ENCODE results near the gene RHBDF1. TPM values are rescaled to one million over a fixed set of nuclear protein-coding genes. Genes with fewer than 3 reads are reported as not detected.

The RHBDF1 gene
- polyA plus RNA-seq, 3 donors = 0.20 TPM; not detected in 2

DNA sequence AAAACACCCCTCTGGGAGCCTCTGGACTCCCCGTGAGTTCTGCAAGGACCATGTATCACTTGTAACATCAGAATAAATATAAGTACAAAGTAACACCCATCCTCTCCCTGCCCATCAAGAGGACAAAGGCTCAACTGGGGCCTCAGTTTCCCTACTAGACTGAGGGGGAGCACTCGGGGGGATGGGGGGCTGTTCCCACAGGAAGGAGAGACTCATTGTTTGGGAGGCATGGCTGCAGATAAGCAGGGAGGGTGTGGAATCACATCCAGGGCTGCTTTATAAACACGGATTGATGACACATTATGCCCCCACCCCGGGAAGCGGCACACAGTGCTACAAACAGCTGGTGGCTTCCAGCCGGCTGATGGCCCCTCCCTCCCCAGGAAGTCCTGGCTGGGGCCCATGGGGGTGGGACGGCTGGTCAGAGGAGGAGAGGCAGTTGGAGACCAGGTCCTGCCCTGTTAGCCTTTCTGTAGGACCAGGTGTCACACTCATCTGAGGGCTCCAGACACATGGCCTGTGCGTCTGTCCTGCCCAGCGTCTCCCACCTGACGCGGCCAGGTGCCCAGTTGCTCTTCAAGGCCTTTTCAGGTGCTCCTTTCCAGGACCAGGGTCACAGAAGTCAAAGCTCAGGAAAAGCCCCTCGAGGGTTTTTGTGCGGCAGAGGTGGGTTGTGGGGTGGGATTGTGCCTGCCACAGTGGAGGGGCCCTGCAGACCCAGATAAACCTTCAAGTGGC lies 4.3 kb upstream of the RHBDF1 start:
- Histone ChIP-seq H3K36me3 (replicated peaks in 1 of 2; ENCODE audit: control insufficient read depth in 1 of 2, insufficient read depth in 2 of 2, low read length in 2 of 2) (peaks cover 9 to 10% of the 10 kb centered on the region in 2 donors), H3K27ac (ENCODE audit: low read depth in 1 of 2, low read length in 2 of 2) (peak overlapping the region in 1 of 2 donors; percentile 26), H3K4me1 (ENCODE audit: control insufficient read depth in 1 of 2, insufficient read depth in 2 of 2, low read length in 2 of 2) (peaks cover 32 to 40% of the 10 kb centered on the region in 2 donors), H4K20me1 (ENCODE audit: insufficient read depth, low read length) (no peaks in the 10 kb centered on the region), H3K4me2 (replicated peaks; ENCODE audit: extremely low read depth, low read length, poor library complexity, severe bottlenecking) (peak overlapping the region; percentile 98), H3K9ac (ENCODE audit: insufficient read depth, low read length, poor library complexity, severe bottlenecking) (peak overlapping the region; percentile 83), H3K4me3 (replicated peaks in 1 of 3; ENCODE audit: low read depth in 2 of 3, low read length in 3 of 3) (peak overlapping the region in 2 of 3 experiments; percentile 73 to 87), H3K27me3 (ENCODE audit: control insufficient read depth in 2 of 2, insufficient read depth in 2 of 2, low read length in 2 of 2) (peaks cover 9 to 33% of the 10 kb centered on the region in 2 donors), H2AFZ (ENCODE audit: insufficient read depth, low read depth, low read length, poor library complexity, severe bottlenecking) (peak overlapping the region; percentile 89), H3K9me3 (replicated peaks in 1 of 2; ENCODE audit: control insufficient read depth in 1 of 2, insufficient read depth in 1 of 2, low read length in 2 of 2) (peaks cover 0 to 6% of the 10 kb centered on the region in 2 donors), H3K79me2 (ENCODE audit: insufficient read depth, low read length) (peaks cover 8% of the 10 kb centered on the region)
- Mint-ChIP-seq H3K4me3 (peak overlapping the region; percentile 75 to 85), H3K4me1 (peaks cover 43% of the 10 kb centered on the region), H3K36me3 (peaks cover 16 to 21% of the 10 kb centered on the region in 2 donors), H3K9me3 (peaks cover 0 to 6% (median 3%) of the 10 kb centered on the region in 7 donors), H3K27me3 (ENCODE audit: low read depth in 3 of 3) (peaks cover 28 to 41% (median 30%) of the 10 kb centered on the region in 3 donors), H3K27ac (peak overlapping the region in 3 of 7 donors; percentile 13 to 69 (median 53))
- TF ChIP-seq, protein P1, sequence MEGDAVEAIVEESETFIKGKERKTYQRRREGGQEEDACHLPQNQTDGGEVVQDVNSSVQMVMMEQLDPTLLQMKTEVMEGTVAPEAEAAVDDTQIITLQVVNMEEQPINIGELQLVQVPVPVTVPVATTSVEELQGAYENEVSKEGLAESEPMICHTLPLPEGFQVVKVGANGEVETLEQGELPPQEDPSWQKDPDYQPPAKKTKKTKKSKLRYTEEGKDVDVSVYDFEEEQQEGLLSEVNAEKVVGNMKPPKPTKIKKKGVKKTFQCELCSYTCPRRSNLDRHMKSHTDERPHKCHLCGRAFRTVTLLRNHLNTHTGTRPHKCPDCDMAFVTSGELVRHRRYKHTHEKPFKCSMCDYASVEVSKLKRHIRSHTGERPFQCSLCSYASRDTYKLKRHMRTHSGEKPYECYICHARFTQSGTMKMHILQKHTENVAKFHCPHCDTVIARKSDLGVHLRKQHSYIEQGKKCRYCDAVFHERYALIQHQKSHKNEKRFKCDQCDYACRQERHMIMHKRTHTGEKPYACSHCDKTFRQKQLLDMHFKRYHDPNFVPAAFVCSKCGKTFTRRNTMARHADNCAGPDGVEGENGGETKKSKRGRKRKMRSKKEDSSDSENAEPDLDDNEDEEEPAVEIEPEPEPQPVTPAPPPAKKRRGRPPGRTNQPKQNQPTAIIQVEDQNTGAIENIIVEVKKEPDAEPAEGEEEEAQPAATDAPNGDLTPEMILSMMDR (IDR thresholded peaks at IDR 0.05) = no peak
- 12% methylated on average over 11 of the region's 13 CpGs for WGBS (ENCODE audit: insufficient coverage)
- intact Hi-C loops (cut with micrococcal nuclease) = no loop called here
- DNase-seq = no peak

DNA sequence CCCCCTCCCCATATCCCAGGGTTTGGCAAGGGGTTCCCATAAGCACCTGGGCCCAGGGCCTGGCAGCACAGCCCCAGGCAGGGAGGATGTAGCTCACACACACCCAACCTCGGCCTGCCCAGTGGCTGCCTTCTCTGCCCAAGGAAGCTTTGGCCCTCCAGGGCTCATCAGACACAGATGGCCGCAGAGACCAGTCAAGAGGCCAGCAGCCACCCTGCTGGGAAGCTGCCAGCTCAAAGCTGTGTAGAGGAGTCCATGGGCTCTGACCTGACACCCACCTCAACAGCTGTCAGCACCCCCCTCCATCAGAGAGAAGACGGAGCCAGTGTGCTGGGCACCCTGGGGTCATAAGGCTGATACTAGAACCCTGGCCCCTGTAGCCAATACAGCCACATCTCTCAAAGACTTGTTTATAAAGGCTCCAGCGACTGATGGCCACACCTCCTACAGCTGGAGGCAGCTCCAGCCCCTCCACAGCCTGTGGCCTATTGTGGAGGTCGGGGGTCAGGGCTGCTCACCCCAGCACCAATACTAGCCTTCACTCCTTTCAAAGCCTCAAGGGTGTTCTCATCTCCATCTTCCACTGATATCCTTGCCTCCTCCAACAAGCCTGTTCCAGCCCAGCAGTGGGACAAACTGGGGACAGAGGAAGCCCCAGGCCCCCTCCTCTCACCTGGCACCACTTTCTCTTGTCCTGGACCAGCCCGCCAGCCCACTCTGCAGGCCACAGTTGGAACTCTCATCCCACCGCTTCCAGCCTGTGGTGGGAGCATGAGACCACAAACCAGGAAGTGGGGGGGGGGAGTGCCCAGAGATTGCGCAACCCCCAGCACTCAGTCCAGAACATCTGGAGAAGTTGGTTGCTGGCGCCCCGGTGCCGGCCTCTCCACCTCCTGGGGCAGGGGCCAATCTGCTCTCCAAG lies 3.4 kb upstream of the RHBDF1 start:
- Histone ChIP-seq H3K4me1 (ENCODE audit: control insufficient read depth in 1 of 2, insufficient read depth in 2 of 2, low read length in 2 of 2) (peaks cover 32 to 40% of the 10 kb centered on the region in 2 donors), H2AFZ (ENCODE audit: insufficient read depth, low read depth, low read length, poor library complexity, severe bottlenecking) (no peak overlapping the region), H3K79me2 (ENCODE audit: insufficient read depth, low read length) (peaks cover 8% of the 10 kb centered on the region), H3K4me3 (replicated peaks in 1 of 3; ENCODE audit: low read depth in 2 of 3, low read length in 3 of 3) (peak overlapping the region in 1 of 3 experiments; percentile 87), H3K36me3 (replicated peaks in 1 of 2; ENCODE audit: control insufficient read depth in 1 of 2, insufficient read depth in 2 of 2, low read length in 2 of 2) (peaks cover 8 to 10% of the 10 kb centered on the region in 2 donors), H3K4me2 (replicated peaks; ENCODE audit: extremely low read depth, low read length, poor library complexity, severe bottlenecking) (peak overlapping the region; percentile 98), H3K9ac (ENCODE audit: insufficient read depth, low read length, poor library complexity, severe bottlenecking) (no peak overlapping the region), H3K9me3 (replicated peaks in 1 of 2; ENCODE audit: control insufficient read depth in 1 of 2, insufficient read depth in 1 of 2, low read length in 2 of 2) (peaks cover 0 to 6% of the 10 kb centered on the region in 2 donors), H4K20me1 (ENCODE audit: insufficient read depth, low read length) (no peaks in the 10 kb centered on the region), H3K27me3 (ENCODE audit: control insufficient read depth in 2 of 2, insufficient read depth in 2 of 2, low read length in 2 of 2) (peaks cover 13 to 41% of the 10 kb centered on the region in 2 donors), H3K27ac (ENCODE audit: low read depth in 1 of 2, low read length in 2 of 2) (no peak overlapping the region)
- Mint-ChIP-seq H3K27ac (peak overlapping the region in 3 of 7 donors; percentile 50 to 83 (median 69)), H3K9me3 (peaks cover 0 to 9% (median 4%) of the 10 kb centered on the region in 7 donors), H3K4me1 (peaks cover 42% of the 10 kb centered on the region), H3K36me3 (peaks cover 16 to 17% of the 10 kb centered on the region in 2 donors), H3K27me3 (ENCODE audit: low read depth in 3 of 3) (peaks cover 37 to 50% (median 39%) of the 10 kb centered on the region in 3 donors), H3K4me3 (peak overlapping the region; percentile 49 to 85)
- intact Hi-C loops (cut with micrococcal nuclease) = no loop called here
- TF ChIP-seq, protein P1 (IDR thresholded peaks at IDR 0.05) = no peak
- peak; percentile 46 to 74 (median 71) for DNase-seq
- 43% methylated on average over 3 of the region's 11 CpGs for WGBS (ENCODE audit: insufficient coverage)
